K562 (cell line): ENCODE results near the gene NFYC. TPM values are rescaled to one million over a fixed set of nuclear protein-coding genes. Genes with fewer than 3 reads are reported as not detected.

Source experiments
- ATAC-seq: fragments of 200-7000 bp; cut with Tn5 transposase; 3 replicates; pipeline ENCODE4 v1.9.1; 2020; ENCODE audit warnings: moderate library complexity
- BruUV-seq: library from RNA; stranded (reverse); fragments of 400-500 nt; replicated peaks from 2 replicates; lab custom pipeline; 2021; lab: Mats Ljungman, UMichigan
- CTCF ChIA-PET: fragments of 300-600 bp; formaldehyde crosslinking; extraction: SDS; loops from one replicate; lab custom pipeline; 2021; ENCODE audit warnings: low intra/inter-chr PET ratio; lab: Yijun Ruan, JAX
- POLR2A ChIA-PET: fragments of 300-600, 350-650 bp; sonication (Branson Sonifier 250); formaldehyde crosslinking; extraction: SDS; loops from one replicate; lab custom pipeline; 2021; ENCODE audit warnings: antibody characterized with exemption, inconsistent platforms; lab: Yijun Ruan, JAX
- DNase-seq, 4 experiments: peaks; one replicate each; pipeline versions ENCODE4 v3.0.0 to v3.0.0-alpha.2; 2011 to 2018; ENCODE audit warnings: low spot score in 3 of 4, mixed read lengths in 3 of 4; ENCODE audit errors: extremely low read depth in 1 of 4
- FAIRE-seq: peaks from 2 replicates; lab custom pipeline; 2011; peaks lifted over from hg19 to GRCh38; lab: Jason Lieb, UNC
- H2AFZ ChIP-seq: 2 replicates; pipeline ENCODE4 v1.6.0; 2011; ENCODE audit warnings: low read depth, low read length, control low read depth, inconsistent platforms
- H3K27ac ChIP-seq: fragments of 200-600 bp; 3 replicates; pipeline ENCODE4 v1.8.0; 2011; ENCODE audit warnings: low read depth, mild to moderate bottlenecking, control low read depth, inconsistent platforms, low read length, moderate library complexity, mixed read lengths; ENCODE audit errors: extremely low read depth
- H3K27me3 ChIP-seq, 2 experiments: fragments of 300-600 bp in 1 of 2; 2 replicates in 1 of 2; 3 replicates in 1 of 2; pipeline versions ENCODE4 v1.6.0 to v1.8.0; 2011; ENCODE audit warnings: inconsistent platforms in 2 of 2, low read length in 2 of 2, mild to moderate bottlenecking in 1 of 2, mixed read lengths in 1 of 2, moderate library complexity in 1 of 2; ENCODE audit not compliant: control insufficient read depth in 2 of 2, insufficient read depth in 2 of 2
- H3K36me3 ChIP-seq: fragments of 300-600 bp; 3 replicates; pipeline ENCODE4 v1.8.0; 2011; ENCODE audit warnings: mild to moderate bottlenecking, low read length, inconsistent platforms; ENCODE audit not compliant: control insufficient read depth, insufficient read depth
- H3K4me1 ChIP-seq, 2 experiments: fragments of 200-600 bp in 1 of 2; replicated peaks in 1 of 2; 2 replicates in 1 of 2; 3 replicates in 1 of 2; pipeline versions ENCODE4 v1.5.1 to v1.8.0; 2011; ENCODE audit warnings: inconsistent platforms in 2 of 2, low read length in 2 of 2, mild to moderate bottlenecking in 1 of 2, mixed read lengths in 1 of 2, moderate library complexity in 1 of 2; ENCODE audit not compliant: control insufficient read depth in 2 of 2, insufficient read depth in 2 of 2
- H3K4me2 ChIP-seq: 2 replicates; pipeline ENCODE4 v1.6.1; 2011; ENCODE audit warnings: low read length, control low read depth, inconsistent platforms, mixed read lengths; ENCODE audit not compliant: insufficient read depth
- H3K4me3 ChIP-seq: fragments of 200-600 bp; sonication (generic), shearing (Covaris generic); 2 replicates; pipeline ENCODE4 v1.5.1; 2016; ENCODE audit warnings: control low read depth, inconsistent platforms
- H3K79me2 ChIP-seq: fragments of 200-600 bp; 3 replicates; pipeline ENCODE4 v1.8.0; 2011; ENCODE audit warnings: low read length, inconsistent platforms; ENCODE audit not compliant: control insufficient read depth, insufficient read depth
- H3K9ac ChIP-seq, 2 experiments: 2 replicates each; pipeline versions ENCODE4 v1.6.0 to v1.6.1; 2011; ENCODE audit warnings: low read depth in 2 of 2, low read length in 2 of 2, control low read depth in 1 of 2, inconsistent platforms in 1 of 2, mild to moderate bottlenecking in 1 of 2, mixed read lengths in 1 of 2; ENCODE audit not compliant: insufficient read depth in 1 of 2
- H3K9me1 ChIP-seq: one replicate; pipeline ENCODE4 v1.6.0; 2011; ENCODE audit warnings: inconsistent platforms, mild to moderate bottlenecking, low read length, moderate library complexity; ENCODE audit not compliant: control insufficient read depth, insufficient read depth
- H3K9me3 ChIP-seq: replicated peaks from 2 replicates; pipeline ENCODE4 v1.5.1; 2011; ENCODE audit warnings: low read depth, low read length, inconsistent platforms; ENCODE audit not compliant: control insufficient read depth, insufficient read depth
- H4K20me1 ChIP-seq: replicated peaks from 2 replicates; pipeline ENCODE4 v1.6.1; 2011; ENCODE audit warnings: low read length, inconsistent platforms, mixed read lengths; ENCODE audit not compliant: control insufficient read depth, insufficient read depth
- BHLHE40 ChIP-seq: IDR thresholded peaks from 2 replicates; pipeline ENCODE4 v1.6.1; 2011; ENCODE audit warnings: low read length, improper control_type of control experiment
- RAD51 ChIP-seq: fragments of 450-650 bp; IDR thresholded peaks from 2 replicates; pipeline ENCODE4 v1.7.1; 2016; ENCODE audit warnings: low read depth, mild to moderate bottlenecking, borderline replicate concordance
- ZNF140 ChIP-seq: fragments of 250-450 bp; sonication (Bioruptor Pico); IDR thresholded peaks from 2 replicates; pipeline ENCODE4 v1.8.0; 2021; ENCODE audit warnings: moderate library complexity, mild to moderate bottlenecking, inconsistent platforms
- ZNF830 ChIP-seq: fragments of 250-450 bp; sonication (Bioruptor Pico); IDR thresholded peaks from 2 replicates; pipeline ENCODE4 v1.5.0; 2021; ENCODE audit warnings: mild to moderate bottlenecking
- WGBS: fragments of 100-300 bp; shearing (Covaris generic); methylation state at CpG from one replicate; pipeline ENCODE4 v1.1.6; 2016; ENCODE audit warnings: low coverage, mixed read lengths; ENCODE audit not compliant: insufficient coverage; ENCODE audit errors: missing lambda C conversion rate; 5-methylcytosine and 5-hydroxymethylcytosine counted together
- in situ Hi-C: fragments of 300-500 bp; cut with MboI; formaldehyde crosslinking; loops from 4 replicates; pipeline ENCODE4 v1.15.0; 2018; ENCODE audit warnings: inconsistent platforms, mixed read lengths
- intact Hi-C: fragments of 100-400 bp; cut with micrococcal nuclease; formaldehyde crosslinking; loops from 2 replicates; pipeline ENCODE4 v1.14.2; 2022
- polyA plus RNA-seq, 8 experiments: library from polyadenylated mRNA; depleted of rRNA in 4 of 8; stranded (reverse) in 5 of 8; unstranded in 3 of 8; fragments of >200 nt; fragmentation: Nextera tagmentation in 2 of 8; fragmentation: Illumina TruSeq in 1 of 8; extraction: Ambion mirVana in 2 of 8; extraction: Trizol in 1 of 8; gene quantifications; 2 replicates each; pipeline versions ENCODE4 v1.2.1 to v1.2.3, GENCODE V29; 2011 to 2014; ENCODE audit warnings: inconsistent platforms in 1 of 8, missing spikeins in 1 of 8
- total RNA-seq, 7 experiments: library from RNA; depleted of rRNA in 6 of 7; stranded (reverse); fragments of >200 nt in 6 of 7; fragmentation: Illumina TruSeq in 2 of 7; extraction: Trizol in 2 of 7; gene quantifications; 2 replicates each; pipeline versions ENCODE4 v1.2.1 to v1.2.3, GENCODE V29; 2011 to 2021; ENCODE audit warnings: low replicate concordance in 1 of 7

NFYC gene
- total and polyA plus RNA-seq, 9 of the 15 experiments (the other 6 are each of a cell fraction or from before 2014, with no cell fraction given): 4.8 to 59.8 (median 41.1) TPM

DNA sequence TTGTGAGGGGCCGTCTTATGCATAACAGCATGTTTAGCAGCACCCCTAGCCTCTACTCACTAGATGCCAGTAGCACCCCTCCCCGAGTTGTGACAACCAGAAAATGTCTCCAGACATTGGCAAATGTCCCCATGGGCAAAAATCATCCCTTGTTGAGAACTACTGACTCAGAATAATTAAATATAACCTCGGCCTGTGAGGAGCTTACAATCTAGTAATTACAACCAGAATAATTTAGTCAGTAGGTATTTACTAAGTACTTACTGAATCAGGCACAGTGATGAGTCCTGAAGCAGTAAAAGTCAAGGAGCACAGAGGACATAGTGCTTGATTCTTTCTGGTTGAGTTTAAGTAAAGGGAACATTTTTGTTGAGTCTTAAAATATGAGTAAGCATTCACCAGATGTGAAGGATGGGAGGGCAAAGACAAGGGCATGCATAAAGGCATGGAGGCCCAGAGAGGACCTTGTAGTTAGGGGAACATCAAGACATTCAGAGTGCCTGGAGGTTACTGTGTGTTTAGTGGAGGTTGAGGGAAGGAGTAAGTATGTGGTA is 48.0 kb downstream of the NFYC start:
- H3K9me1 ChIP-seq: no peaks in the 10 kb centered on the region
- CTCF ChIA-PET: no interaction called here
- H2AFZ ChIP-seq: no peak overlapping the region
- ATAC-seq: no peak
- peaks cover 54% of the 10 kb centered on the region for H3K36me3 ChIP-seq
- no peak overlapping the region for H3K4me2 ChIP-seq
- TF ChIP-seq ZNF830 (CRISPR knock-in tag): no peak
- no peak for TF ChIP-seq BHLHE40
- TF ChIP-seq ZNF140: no peak
- TF ChIP-seq RAD51: no peak
- no peaks in the 10 kb centered on the region for H3K27me3 ChIP-seq
- BruUV-seq: TSS peak; percentile 15
- H3K79me2 ChIP-seq: peaks cover 29% of the 10 kb centered on the region
- in situ Hi-C loops (no loop called here), intact Hi-C loops (no loop called here)
- peaks cover 4% of the 10 kb centered on the region; the same call in 1 of the 2 replicates for H4K20me1 ChIP-seq
- no peak for DNase-seq
- no peaks in the 10 kb centered on the region for H3K9me3 ChIP-seq
- POLR2A ChIA-PET: interaction anchor here (0.7 to 1.3 kb wide), 4 partner anchors 14 to 61 kb away, joined by 3 to 6 read pairs (median 4); no protein-coding TSS in a partner anchor
- FAIRE-seq: no peak
- peaks cover 0 to 6% of the 10 kb centered on the region in 2 experiments; a peak in 2 of 5 replicates for H3K4me1 ChIP-seq
- WGBS: 90% methylated on average over 3 of the region's 3 CpGs
- H3K4me3 ChIP-seq: no peak overlapping the region
- H3K9ac ChIP-seq: no peak overlapping the region
- H3K27ac ChIP-seq: no peak overlapping the region
